ENCODE data around the gene PAQR9.
"Not testable (repeated sequence)": the region's sequence is repeated elsewhere in the genome, so short reads cannot be mapped to it uniquely, and the experiment has no call there.

The PAQR9 gene

GRCh38 chr3:142963516-142964448 lies at the start of gene PAQR9:
PAQR9 (minus strand) TSS chr3:142963674; CDS start chr3:142963336, 338 bp downstream.
- no peak for DNase-seq (ENCODE audit: low read depth, low spot score)

- no peak for DNase-seq (ENCODE audit: low read depth, low spot score)
Observed at GRCh38 chr3:143011705-143012104, 48.2 kb upstream of the PAQR9 start.

GRCh38 chr3:143010024-143010423 lies 46.5 kb upstream of the PAQR9 start:
- DNase-seq (ENCODE audit: low read depth, low spot score) = no peak

GRCh38 chr3:143004823-143005222 lies 41.3 kb upstream of the PAQR9 start:
- DNase-seq (ENCODE audit: low read depth, low spot score) = no peak

GRCh38 chr3:143002727-143003126 lies 39.3 kb upstream of the PAQR9 start:
- DNase-seq (ENCODE audit: low read depth, low spot score) = no peak

GRCh38 chr3:143002083-143002712 lies 38.7 kb upstream of the PAQR9 start:
- DNase-seq (ENCODE audit: low read depth, low spot score) = peak; percentile 16

GRCh38 chr3:143001369-143002082 lies 38.1 kb upstream of the PAQR9 start, which contains the start of gene U2SURP:
U2SURP (plus strand) TSS chr3:143001570; CDS start chr3:143001629, 59 bp downstream.
- peak; percentile 87 for DNase-seq (ENCODE audit: low read depth, low spot score)

GRCh38 chr3:143001034-143001368 lies 37.5 kb upstream of the PAQR9 start:
- DNase-seq (ENCODE audit: low read depth, low spot score) = no peak

GRCh38 chr3:143000528-143000927 lies 37.1 kb upstream of the PAQR9 start:
- DNase-seq (ENCODE audit: low read depth, low spot score) = no peak

- DNase-seq (ENCODE audit: low read depth, low spot score) = no peak
Observed at GRCh38 chr3:142999881-143000280, 36.4 kb upstream of the PAQR9 start.

- DNase-seq (ENCODE audit: low read depth, low spot score) = no peak
Observed at GRCh38 chr3:142998439-142998838, 35.0 kb upstream of the PAQR9 start.

- no peak for DNase-seq (ENCODE audit: low read depth, low spot score)
Observed at GRCh38 chr3:142997330-142997729, 33.9 kb upstream of the PAQR9 start.

GRCh38 chr3:142993958-142994442 lies 30.5 kb upstream of the PAQR9 start:
- DNase-seq (ENCODE audit: low read depth, low spot score) = peak; percentile 50

- no peak for DNase-seq (ENCODE audit: low read depth, low spot score)
Observed at GRCh38 chr3:142992323-142992722, 28.8 kb upstream of the PAQR9 start.

- DNase-seq (ENCODE audit: low read depth, low spot score) = no peak
Observed at GRCh38 chr3:142990721-142991120, 27.2 kb upstream of the PAQR9 start.

- not testable (repeated sequence) for DNase-seq (ENCODE audit: low read depth, low spot score)
Observed at GRCh38 chr3:142988826-142989225, 25.4 kb upstream of the PAQR9 start.

GRCh38 chr3:142988221-142988620 lies 24.7 kb upstream of the PAQR9 start:
- not testable (repeated sequence) for DNase-seq (ENCODE audit: low read depth, low spot score)

- DNase-seq (ENCODE audit: low read depth, low spot score) = no peak
Observed at GRCh38 chr3:142987707-142988106, 24.2 kb upstream of the PAQR9 start.

GRCh38 chr3:142987080-142987700 lies 23.7 kb upstream of the PAQR9 start:
- DNase-seq (ENCODE audit: low read depth, low spot score) = no peak

GRCh38 chr3:142984255-142984654 lies 20.8 kb upstream of the PAQR9 start:
- no peak for DNase-seq (ENCODE audit: low read depth, low spot score)

- no peak for DNase-seq (ENCODE audit: low read depth, low spot score)
Observed at GRCh38 chr3:142983318-142983717, 19.8 kb upstream of the PAQR9 start.

All from activated CD4-positive, CD25-positive, alpha-beta regulatory T cell treated with anti-CD3 and anti-CD28 coated beads, Interleukin-2, amount 50 U/mL, for 16 hours (primary cell).